ENCODE results near the gene CHD2.

GRCh38 chr15:92933831-92934230 is 33.7 kb downstream of the CHD2 start:
- TF ChIP-seq CTCF (IDR thresholded peaks at IDR 0.05; ENCODE audit: extremely low read depth in 1 of 2, insufficient read depth in 1 of 2, low read depth in 1 of 2, low read length in 2 of 2) (no peak), EZH2 (IDR thresholded peaks at IDR 0.05; ENCODE audit: borderline replicate concordance, low read depth, low read length, severe bottlenecking) (no peak), MAX (IDR thresholded peaks at IDR 0.05; ENCODE audit: insufficient read depth, insufficient read length) (no peak), POLR2AphosphoS5 (IDR thresholded peaks at IDR 0.05; ENCODE audit: insufficient read depth, low read depth, low read length) (no peak), POLR2A (IDR thresholded peaks at IDR 0.05; ENCODE audit: low read depth, low read length) (no peak)
